Small intestine (tissue), 7 donors: ENCODE measurements around the gene CEP112. TPM values are rescaled to one million over a fixed set of nuclear protein-coding genes. Genes with fewer than 3 reads are reported as not detected.

Experiments
- DNase-seq, 2 donors: peaks; one replicate each; pipeline versions ENCODE4 v3.0.0 to v3.0.0-alpha.2; 2013
- FAIRE-seq: peaks from 2 replicates; lab custom pipeline; 2012; peaks lifted over from hg19 to GRCh38; lab: Jason Lieb, UNC
- H3K27ac ChIP-seq, 3 donors: one replicate each; pipeline ENCODE4 v1.5.1; 2013; ENCODE audit warnings: low read length in 2 of 3, mild to moderate bottlenecking in 2 of 3, control low read depth in 1 of 3, inconsistent platforms in 1 of 3, low read depth in 1 of 3, moderate library complexity in 1 of 3
- H3K27me3 ChIP-seq, 3 donors: one replicate each; pipeline ENCODE4 v1.6.1; 2013; ENCODE audit warnings: low read length in 3 of 3, inconsistent platforms in 1 of 3; ENCODE audit not compliant: control insufficient read depth in 3 of 3, insufficient read depth in 3 of 3
- H3K36me3 ChIP-seq, 3 donors: one replicate each; pipeline ENCODE4 v1.6.1; 2013; ENCODE audit warnings: low read length in 3 of 3, inconsistent platforms in 1 of 3, low read depth in 1 of 3, mild to moderate bottlenecking in 1 of 3, moderate library complexity in 1 of 3; ENCODE audit not compliant: control insufficient read depth in 3 of 3, insufficient read depth in 2 of 3
- H3K4me1 ChIP-seq, 3 donors: one replicate each; pipeline ENCODE4 v1.6.1; 2013; ENCODE audit warnings: low read length in 2 of 3, inconsistent platforms in 1 of 3, low read depth in 1 of 3, mild to moderate bottlenecking in 1 of 3, moderate library complexity in 1 of 3; ENCODE audit not compliant: control insufficient read depth in 3 of 3, insufficient read depth in 2 of 3
- H3K4me3 ChIP-seq, 3 donors: one replicate each; pipeline ENCODE4 v1.5.1; 2013; ENCODE audit warnings: low read length in 3 of 3, control low read depth in 1 of 3, inconsistent platforms in 1 of 3, low read depth in 1 of 3, mild to moderate bottlenecking in 1 of 3, moderate library complexity in 1 of 3
- H3K9me3 ChIP-seq, 2 donors: one replicate each; pipeline ENCODE4 v1.6.1; 2013; ENCODE audit warnings: low read depth in 1 of 2, low read length in 1 of 2; ENCODE audit not compliant: control insufficient read depth in 2 of 2, insufficient read depth in 1 of 2
- WGBS, 3 donors: extraction: QIAGEN DNeasy Blood & Tissue Kit; methylation state at CpG; one replicate each; pipeline ENCODE4 v1.1.7; 2013; 5-methylcytosine and 5-hydroxymethylcytosine counted together
- polyA plus RNA-seq, 4 donors: library from polyadenylated mRNA; stranded (reverse) in 3 of 4; unstranded in 1 of 4; fragments of 200-250 nt in 3 of 4; fragments of 120-200 nt in 1 of 4; gene quantifications; one replicate each; pipeline versions ENCODE4 v1.2.1 to v1.2.3, GENCODE V29; 2013
- donor health status: healthy with polysubstance abuse.
- donor health status: control.
- donor health status: control.
- donor health status: Bipolar disorder and iron deficiency.
- donor health status: healthy.

The CEP112 gene
- polyA plus RNA-seq, 4 donors = 2.4 to 3.6 (median 3.5) TPM; not detected in 1

DNA sequence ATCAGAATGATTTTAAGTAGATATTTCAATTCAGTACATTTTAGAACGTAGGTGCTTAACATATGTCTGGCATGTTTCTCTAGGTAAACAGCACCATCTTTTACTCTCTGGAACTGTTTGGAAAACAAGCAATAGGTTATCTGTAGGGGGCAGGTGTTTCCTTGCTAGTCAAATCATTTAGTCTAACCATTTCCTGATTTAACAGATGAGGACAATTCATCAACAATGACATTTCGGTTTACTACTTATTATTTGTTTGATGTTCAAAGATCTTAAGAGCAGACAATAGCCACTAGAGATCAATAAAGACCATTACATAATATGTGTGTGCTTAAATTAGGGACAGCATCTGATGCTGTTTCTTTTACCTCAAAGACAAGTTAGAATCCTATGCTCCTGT is 173.1 kb downstream of the CEP112 start:
- Histone ChIP-seq H3K27me3 (no peaks in the 10 kb centered on the region), H3K4me1 (no peaks in the 10 kb centered on the region), H3K4me3 (no peak overlapping the region), H3K36me3 (peaks cover 0 to 4% (median 0%) of the 10 kb centered on the region in 3 donors), H3K9me3 (no peaks in the 10 kb centered on the region), H3K27ac (no peak overlapping the region)
- 9 to 46% (median 29%) methylated on average over 2 of the region's 2 CpGs for WGBS, 3 donors
- FAIRE-seq (no peak), DNase-seq (no peak)

GRCh38 chr17:66016231-66016630 is 175.7 kb downstream of the CEP112 start:
- DNase-seq = no peak
- Histone ChIP-seq H3K27me3 (no peaks in the 10 kb centered on the region), H3K4me1 (no peaks in the 10 kb centered on the region), H3K27ac (no peak overlapping the region), H3K36me3 (peaks cover 0 to 1% (median 0%) of the 10 kb centered on the region in 3 donors), H3K9me3 (no peaks in the 10 kb centered on the region), H3K4me3 (no peak overlapping the region)
- 64 to 65% (median 64%) methylated on average over 3 of the region's 3 CpGs for WGBS, 3 donors
- FAIRE-seq = no peak

- Histone ChIP-seq H3K36me3 (no peaks in the 10 kb centered on the region), H3K27ac (no peak overlapping the region), H3K9me3 (peaks cover 0 to 4% of the 10 kb centered on the region in 2 donors), H3K27me3 (no peaks in the 10 kb centered on the region), H3K4me3 (no peak overlapping the region), H3K4me1 (no peaks in the 10 kb centered on the region)
- DNase-seq = no peak
- no peak for FAIRE-seq
- 61 to 98% (median 94%) methylated on average over 1 of the region's 1 CpG for WGBS, 3 donors
Measured at GRCh38 chr17:66008680-66009079, 183.3 kb downstream of the CEP112 start.

DNA sequence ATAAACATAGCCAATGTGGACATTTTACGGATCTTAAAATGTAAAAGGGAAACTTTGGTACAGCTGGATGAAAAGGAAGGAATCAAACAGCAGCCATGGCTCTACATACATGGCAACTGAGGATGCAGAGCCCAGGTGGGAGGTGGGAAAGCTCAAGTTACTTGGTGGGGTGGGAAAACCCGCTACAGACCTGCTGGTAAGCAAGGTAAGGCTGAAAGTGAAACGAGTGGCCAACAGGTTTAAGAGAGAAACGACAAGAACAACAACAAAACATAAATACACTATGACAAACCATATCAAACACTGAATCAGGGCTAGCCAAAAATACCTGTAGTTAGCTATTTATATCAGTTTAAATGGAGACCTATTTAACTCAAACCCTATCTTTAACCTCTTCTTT is 185.3 kb downstream of the CEP112 start:
- H3K36me3 ChIP-seq = no peaks in the 10 kb centered on the region
- no peak for DNase-seq
- no peak overlapping the region for H3K4me3 ChIP-seq
- H3K27ac ChIP-seq = no peak overlapping the region
- no peak for FAIRE-seq
- peaks cover 0 to 6% of the 10 kb centered on the region in 2 donors for H3K9me3 ChIP-seq
- no peaks in the 10 kb centered on the region for H3K27me3 ChIP-seq
- H3K4me1 ChIP-seq = no peaks in the 10 kb centered on the region
- 56 to 74% (median 72%) methylated on average over 4 of the region's 4 CpGs for WGBS, 3 donors

- Histone ChIP-seq H3K4me3 (no peak overlapping the region), H3K27me3 (no peaks in the 10 kb centered on the region), H3K36me3 (no peaks in the 10 kb centered on the region), H3K9me3 (peaks cover 0 to 2% of the 10 kb centered on the region in 2 donors), H3K4me1 (no peaks in the 10 kb centered on the region), H3K27ac (no peak overlapping the region)
- no peak for DNase-seq
- WGBS, 3 donors = 48 to 55% (median 53%) methylated on average over 1 of the region's 1 CpG
- FAIRE-seq = no peak
Measured at GRCh38 chr17:66002812-66003211, 189.1 kb downstream of the CEP112 start.

DNA sequence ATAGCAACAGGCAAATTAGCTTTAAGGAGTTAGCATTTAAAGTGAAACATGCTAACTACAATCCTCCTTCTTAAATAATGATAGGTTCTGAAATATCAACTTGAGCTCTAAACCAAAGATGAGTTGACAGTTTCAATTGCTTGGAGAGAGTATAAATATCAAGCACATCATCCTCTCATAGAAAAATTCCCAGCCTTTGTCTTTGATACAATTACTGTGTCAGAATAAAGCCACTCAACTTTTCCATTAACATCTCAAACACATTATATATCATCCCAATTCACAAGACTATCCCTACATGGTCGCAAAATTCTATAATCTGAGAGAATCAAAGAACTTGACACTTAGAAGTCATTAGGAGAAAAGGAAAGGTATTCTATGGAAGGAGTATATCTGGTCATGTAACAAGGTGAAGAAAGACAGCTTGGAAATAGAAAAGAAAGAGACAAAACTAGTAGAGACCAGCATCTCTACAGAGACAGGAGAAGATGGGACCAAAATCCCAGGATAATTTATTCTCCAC is 189.8 kb downstream of the CEP112 start:
- FAIRE-seq (no peak), DNase-seq (no peak)
- H3K9me3 ChIP-seq = peaks cover 0 to 2% of the 10 kb centered on the region in 2 donors
- no peak overlapping the region for H3K4me3 ChIP-seq
- 87 to 92% (median 90%) methylated on average over 1 of the region's 1 CpG for WGBS, 3 donors
- no peaks in the 10 kb centered on the region for H3K27me3 ChIP-seq
- H3K36me3 ChIP-seq = no peaks in the 10 kb centered on the region
- H3K4me1 ChIP-seq = no peaks in the 10 kb centered on the region
- no peak overlapping the region for H3K27ac ChIP-seq

DNA sequence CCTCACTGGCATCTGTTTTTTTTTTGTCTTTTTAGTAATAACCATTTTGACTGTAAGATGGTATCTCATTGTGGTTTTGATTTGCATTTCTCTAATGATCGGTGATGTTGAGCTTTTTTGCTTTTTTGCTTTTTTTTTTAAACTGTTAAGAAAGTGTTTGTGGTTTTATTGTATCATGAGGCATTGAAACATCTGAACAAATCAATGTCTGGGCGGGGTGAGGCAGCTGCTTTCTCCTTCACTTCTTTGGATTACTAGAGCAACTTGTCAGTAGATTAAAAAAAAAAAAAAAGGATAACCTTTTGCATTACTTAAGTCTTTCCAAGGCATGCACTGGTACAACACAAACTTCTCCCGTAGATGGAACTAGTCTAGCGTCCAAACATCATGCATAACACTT is 191.7 kb downstream of the CEP112 start:
- Histone ChIP-seq H3K4me3 (no peak overlapping the region), H3K36me3 (no peaks in the 10 kb centered on the region), H3K27me3 (no peaks in the 10 kb centered on the region), H3K9me3 (peaks cover 0 to 2% of the 10 kb centered on the region in 2 donors), H3K27ac (no peak overlapping the region), H3K4me1 (no peaks in the 10 kb centered on the region)
- FAIRE-seq = no peak
- WGBS, 3 donors = 78 to 90% (median 78%) methylated on average over 4 of the region's 4 CpGs
- DNase-seq = no peak

GRCh38 chr17:65998675-65999074 is 193.3 kb downstream of the CEP112 start:
- Histone ChIP-seq H3K36me3 (no peaks in the 10 kb centered on the region), H3K4me1 (no peaks in the 10 kb centered on the region), H3K27me3 (no peaks in the 10 kb centered on the region), H3K9me3 (peaks cover 0 to 2% of the 10 kb centered on the region in 2 donors), H3K4me3 (no peak overlapping the region), H3K27ac (no peak overlapping the region)
- WGBS, 3 donors = 18 to 64% (median 54%) methylated on average over 3 of the region's 3 CpGs
- no peak for FAIRE-seq
- DNase-seq = no peak

DNA sequence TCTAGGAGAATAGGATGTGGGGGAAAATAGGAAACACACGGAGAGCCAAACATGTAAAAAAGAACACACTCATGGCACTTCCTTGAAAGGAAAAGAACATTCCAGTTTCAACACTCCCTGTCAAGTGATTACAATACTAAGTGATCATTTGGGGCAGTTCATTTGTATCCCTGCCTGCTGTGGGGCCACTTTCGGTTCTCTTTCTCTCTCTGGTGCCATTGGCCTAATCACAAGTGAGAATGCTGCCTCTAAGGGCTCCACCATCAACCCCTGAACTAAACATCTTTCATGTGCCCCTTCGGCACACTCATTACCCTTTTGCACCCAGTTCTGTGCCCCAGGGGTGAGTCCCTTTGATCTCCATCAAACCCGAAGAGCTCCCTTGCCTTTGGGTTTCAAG is 197.3 kb downstream of the CEP112 start:
- no peaks in the 10 kb centered on the region for H3K4me1 ChIP-seq
- no peaks in the 10 kb centered on the region for H3K36me3 ChIP-seq
- no peak overlapping the region for H3K4me3 ChIP-seq
- no peak for DNase-seq
- no peak overlapping the region for H3K27ac ChIP-seq
- 79 to 90% (median 82%) methylated on average over 4 of the region's 4 CpGs for WGBS, 3 donors
- H3K9me3 ChIP-seq = peaks cover 0 to 5% of the 10 kb centered on the region in 2 donors
- FAIRE-seq = no peak
- no peaks in the 10 kb centered on the region for H3K27me3 ChIP-seq
